Transverse colon (tissue), 3 donors: ENCODE results near the gene CYTH4.

Source experiments
- CTCF ChIP-seq, 5 experiments: fragments of 200-600 bp in 3 of 5; fragments of 450-650 bp in 2 of 5; sonication (generic) in 3 of 5; IDR thresholded peaks; 1 replicate in 2 of 5; 2 replicates in 3 of 5; pipeline ENCODE4 v1.5.1; 2016 to 2017; ENCODE audit warnings: antibody characterized with exemption in 5 of 5, inconsistent platforms in 3 of 5, mild to moderate bottlenecking in 2 of 5, moderate library complexity in 1 of 5
- EP300 ChIP-seq: sonication (generic); formaldehyde crosslinking; IDR thresholded peaks from one replicate; pipeline ENCODE4 v1.6.1; 2017; ENCODE audit warnings: antibody characterized with exemption, low read depth
- POLR2A ChIP-seq: fragments of 450-650 bp; IDR thresholded peaks from one replicate; pipeline ENCODE4 v1.6.1; 2016; ENCODE audit warnings: antibody characterized with exemption, mild to moderate bottlenecking, moderate library complexity

- TF ChIP-seq POLR2A (no peak), CTCF (IDR thresholded peaks at IDR 0.05) (no peak), EP300 (no peak)
These were observed 18.3 kb downstream of the CYTH4 start for GRCh38 chr22:37300551-37301017.
